C4-2B (cell line): ENCODE data around the gene EIF4E.
A peak's percentile ranks its signal among the peaks of the same experiment; 100 is the strongest.
"Not testable (repeated sequence)": the region's sequence is repeated elsewhere in the genome, so short reads cannot be mapped to it uniquely, and the experiment has no call there.

Source experiments
- H3K27ac ChIP-seq: fragments of 450-650 bp; 2 replicates; pipeline ENCODE4 v1.5.1; 2017
- ZFX ChIP-seq: fragments of 450-650 bp; IDR thresholded peaks from 2 replicates; pipeline ENCODE4 v1.6.1; 2017
- TF ChIP-seq, protein P1 (sequence below): fragments of 450-650 bp; conservative IDR thresholded peaks from 2 replicates; pipeline ENCODE4 v1.5.1; 2017; ENCODE audit warnings: mild to moderate bottlenecking

EIF4E gene

DNA sequence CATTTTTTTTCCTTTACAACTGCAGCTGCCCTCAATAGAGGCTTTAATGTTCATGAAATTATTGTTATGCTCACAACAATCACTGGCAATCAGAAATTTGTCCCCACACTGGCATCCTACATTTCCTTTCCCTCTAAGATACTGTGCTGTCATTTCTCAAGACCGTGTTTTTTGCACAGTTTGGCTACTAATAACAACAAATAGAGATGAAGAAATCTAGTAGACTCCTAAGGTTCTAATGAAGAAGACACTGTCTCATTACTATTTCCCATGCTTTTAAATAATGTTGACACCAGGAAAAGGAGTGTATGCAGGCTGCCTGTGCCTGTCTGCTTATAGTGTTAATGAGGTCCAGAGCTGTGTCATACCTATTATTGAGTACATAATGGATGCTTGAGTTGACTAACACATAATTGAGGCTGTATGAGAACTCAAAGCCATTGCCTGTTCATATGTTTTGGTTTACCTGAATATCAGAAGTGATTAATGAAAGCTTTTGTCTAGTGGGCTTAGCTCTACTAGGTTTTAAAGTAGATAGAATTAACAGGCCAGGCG, 1.5 kb upstream of the EIF4E start:
- no peak for TF ChIP-seq ZFX
- TF ChIP-seq, protein P1, sequence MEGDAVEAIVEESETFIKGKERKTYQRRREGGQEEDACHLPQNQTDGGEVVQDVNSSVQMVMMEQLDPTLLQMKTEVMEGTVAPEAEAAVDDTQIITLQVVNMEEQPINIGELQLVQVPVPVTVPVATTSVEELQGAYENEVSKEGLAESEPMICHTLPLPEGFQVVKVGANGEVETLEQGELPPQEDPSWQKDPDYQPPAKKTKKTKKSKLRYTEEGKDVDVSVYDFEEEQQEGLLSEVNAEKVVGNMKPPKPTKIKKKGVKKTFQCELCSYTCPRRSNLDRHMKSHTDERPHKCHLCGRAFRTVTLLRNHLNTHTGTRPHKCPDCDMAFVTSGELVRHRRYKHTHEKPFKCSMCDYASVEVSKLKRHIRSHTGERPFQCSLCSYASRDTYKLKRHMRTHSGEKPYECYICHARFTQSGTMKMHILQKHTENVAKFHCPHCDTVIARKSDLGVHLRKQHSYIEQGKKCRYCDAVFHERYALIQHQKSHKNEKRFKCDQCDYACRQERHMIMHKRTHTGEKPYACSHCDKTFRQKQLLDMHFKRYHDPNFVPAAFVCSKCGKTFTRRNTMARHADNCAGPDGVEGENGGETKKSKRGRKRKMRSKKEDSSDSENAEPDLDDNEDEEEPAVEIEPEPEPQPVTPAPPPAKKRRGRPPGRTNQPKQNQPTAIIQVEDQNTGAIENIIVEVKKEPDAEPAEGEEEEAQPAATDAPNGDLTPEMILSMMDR: no peak
- H3K27ac ChIP-seq: no peak overlapping the region

DNA sequence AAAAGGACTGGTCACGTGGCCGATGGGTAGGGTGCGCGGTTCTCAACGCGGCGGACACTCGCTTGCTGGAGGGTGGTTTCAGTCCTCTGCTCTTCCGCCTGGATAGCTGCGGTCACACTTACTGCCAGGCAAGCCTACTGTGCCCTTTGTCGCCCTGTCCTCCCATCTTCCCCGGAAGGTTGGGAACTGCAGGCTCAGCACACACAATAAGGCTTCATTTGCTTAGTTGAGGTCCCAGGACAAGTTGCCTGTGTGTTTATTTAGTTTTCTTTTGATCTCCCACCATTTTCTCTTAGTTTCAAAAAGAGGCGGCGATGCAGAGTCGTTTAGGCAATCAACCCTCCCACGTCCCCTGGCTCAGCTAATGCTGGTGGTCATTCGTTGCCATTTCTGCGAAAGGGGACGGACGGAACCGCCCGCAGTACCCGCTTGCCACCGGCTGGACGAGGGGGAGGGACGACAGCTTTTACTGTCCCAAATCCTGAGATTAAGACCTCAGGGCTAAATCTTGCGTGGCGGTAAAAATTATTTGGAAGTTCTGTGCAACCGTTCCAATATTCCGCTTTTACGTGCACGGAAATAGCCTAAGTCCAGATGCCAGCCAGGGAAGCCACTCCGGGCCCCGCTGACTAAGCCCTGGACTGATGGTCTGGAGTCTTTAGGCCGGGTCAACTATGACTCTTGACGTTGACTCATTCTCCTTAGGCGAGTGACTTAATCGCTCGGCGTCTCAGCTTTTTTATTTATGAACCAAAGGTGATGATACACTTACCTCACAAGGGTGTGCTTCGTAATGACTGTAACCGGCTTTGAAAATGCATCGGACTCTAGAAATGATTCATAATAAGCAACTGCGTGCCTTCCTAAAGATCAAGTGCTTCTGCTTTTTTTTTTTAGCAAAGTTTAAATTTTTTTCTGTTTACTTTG, 671 bp upstream of the EIF4E start:
- H3K27ac ChIP-seq: peak overlapping the region; percentile 94
- TF ChIP-seq ZFX: no peak
- TF ChIP-seq, protein P1: no peak

DNA sequence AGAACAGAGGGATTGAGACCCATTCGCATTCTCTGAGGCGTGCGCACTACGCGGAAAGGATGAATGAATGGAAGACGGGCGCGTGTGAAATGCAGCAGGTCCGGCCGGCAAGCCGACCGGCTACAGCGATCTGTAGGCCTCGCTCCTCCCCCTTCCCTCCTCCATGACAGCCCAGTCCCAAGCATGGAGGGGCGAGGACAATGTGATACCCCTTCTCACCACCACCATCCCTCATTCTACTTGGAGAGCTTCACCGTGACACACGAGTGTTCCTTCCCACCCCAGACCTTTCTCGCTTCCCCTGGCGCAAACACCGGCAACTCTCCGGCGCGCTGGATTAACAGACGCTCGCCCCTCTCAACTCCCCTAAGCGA, 815 bp downstream of the EIF4E start:
- peak overlapping the region; percentile 94 for H3K27ac ChIP-seq
- TF ChIP-seq ZFX: no peak
- TF ChIP-seq, protein P1: no peak

DNA sequence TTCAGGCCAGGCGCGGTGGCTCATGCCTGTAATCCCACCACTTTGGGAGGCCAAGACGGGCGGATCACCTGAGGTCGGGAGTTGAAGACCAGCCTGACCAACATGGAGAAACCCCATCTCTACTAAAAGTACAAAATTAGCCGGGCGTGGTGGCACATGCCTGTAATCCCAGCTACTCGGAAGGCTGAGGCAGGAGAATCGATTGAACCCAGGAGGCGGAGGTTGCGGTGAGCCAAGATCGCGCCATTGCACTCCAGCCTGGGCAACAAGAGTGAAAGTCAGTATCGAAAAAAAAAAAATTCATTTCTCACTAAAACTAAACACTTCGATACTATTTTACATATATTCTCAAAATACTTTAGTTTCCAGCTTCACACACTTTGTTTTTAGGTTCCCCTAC, 2.7 kb downstream of the EIF4E start:
- H3K27ac ChIP-seq: not testable (repeated sequence)

DNA sequence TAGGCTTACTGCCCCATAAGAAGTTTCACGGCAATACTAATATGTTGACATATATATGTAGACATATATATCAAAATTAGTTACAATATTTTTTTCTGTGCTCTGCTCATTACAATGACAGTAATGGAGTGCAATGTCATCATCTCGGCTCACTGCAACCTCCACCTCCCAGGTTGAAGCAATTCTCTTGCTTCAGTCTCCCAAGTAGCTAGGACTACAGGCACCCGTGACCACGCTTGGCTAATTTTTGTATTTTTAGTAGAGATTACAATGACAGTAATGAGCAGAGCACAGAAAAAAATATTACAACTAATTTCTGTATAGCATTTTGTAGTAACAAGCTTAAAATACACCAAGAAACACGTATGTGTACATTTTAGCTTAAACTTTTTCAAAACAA, 7.6 kb downstream of the EIF4E start:
- TF ChIP-seq, protein P1: no peak
- TF ChIP-seq ZFX: no peak
- no peak overlapping the region for H3K27ac ChIP-seq

DNA sequence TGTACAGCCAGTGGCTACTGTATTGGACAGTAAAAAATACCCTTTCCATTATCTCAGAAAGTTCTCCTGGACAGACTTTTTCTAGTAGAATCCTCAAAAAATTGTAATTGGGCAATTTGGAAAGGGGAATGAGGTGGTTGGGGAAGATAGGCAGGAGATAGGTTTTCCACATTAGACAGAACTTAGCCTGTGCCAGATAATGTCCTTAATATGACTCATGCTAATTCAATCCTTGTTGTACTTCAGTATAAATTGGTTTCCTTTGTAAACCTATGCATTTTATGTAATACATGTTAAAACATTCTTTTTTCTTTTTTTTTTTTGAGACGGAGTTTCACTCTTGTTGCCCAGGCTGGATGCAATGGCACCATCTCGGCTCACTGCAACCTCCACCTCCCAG, 8.9 kb downstream of the EIF4E start:
- H3K27ac ChIP-seq: no peak overlapping the region
- no peak for TF ChIP-seq ZFX
- TF ChIP-seq, protein P1: no peak

DNA sequence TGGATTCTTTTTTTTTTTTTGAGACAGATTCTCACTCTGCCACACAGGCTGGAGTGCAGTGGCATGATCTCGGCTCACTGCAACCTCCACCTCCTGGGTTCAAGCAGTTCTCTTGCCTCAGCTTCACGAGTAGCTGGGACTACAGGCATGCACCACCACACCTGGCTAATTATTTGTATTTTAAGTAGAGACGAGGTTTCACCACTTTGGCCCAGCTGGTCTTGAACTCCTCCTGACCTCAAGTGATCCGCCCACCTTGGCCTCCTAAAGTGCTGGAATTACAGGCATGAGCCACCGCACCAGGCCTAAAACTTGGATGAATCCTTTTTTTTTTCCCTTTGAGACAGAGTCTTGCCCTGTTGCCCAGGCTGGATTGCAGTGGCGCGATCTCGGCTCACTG, 18.2 kb downstream of the EIF4E start:
- not testable (repeated sequence) for H3K27ac ChIP-seq

DNA sequence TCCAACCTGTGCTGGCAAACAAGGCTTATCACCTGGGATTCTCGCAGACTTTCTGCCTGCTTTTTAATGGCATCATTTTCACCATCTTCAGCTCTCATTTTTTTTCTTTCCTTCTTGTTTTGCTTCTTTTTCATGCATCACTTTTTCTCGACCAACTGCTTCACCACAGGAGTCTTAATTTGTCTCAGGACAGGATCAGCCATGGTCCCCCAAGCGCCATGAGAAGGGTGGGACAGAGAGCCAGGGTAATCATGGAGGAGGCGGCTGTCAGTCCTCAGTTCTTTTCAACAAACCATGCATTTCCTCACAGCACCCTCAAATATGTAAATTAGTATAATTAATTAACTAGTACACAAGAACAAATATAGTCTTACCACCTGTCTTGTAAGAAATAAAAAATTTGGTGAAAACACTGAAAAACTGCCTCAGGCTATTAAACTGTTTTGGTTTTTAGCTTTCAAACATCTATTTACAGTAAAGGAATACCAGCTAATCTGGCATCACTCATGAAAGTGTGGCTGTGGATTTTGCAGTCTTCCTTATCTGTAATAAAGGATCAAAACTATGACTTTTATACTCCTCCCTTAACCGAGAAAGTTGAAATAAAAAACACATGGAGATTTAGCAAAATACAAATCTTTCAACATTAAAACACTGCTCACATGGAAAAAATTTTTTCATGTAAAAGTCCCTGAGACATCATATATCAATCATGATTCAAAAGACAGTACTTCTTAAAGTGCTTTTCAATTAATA, 19.1 kb downstream of the EIF4E start:
- H3K27ac ChIP-seq: no peak overlapping the region
- TF ChIP-seq, protein P1: no peak
- no peak for TF ChIP-seq ZFX
